ENCODE results near the gene HLCS. TPM values are rescaled to one million over a fixed set of nuclear protein-coding genes. Genes with fewer than 3 reads are reported as not detected.

Gene HLCS
- total RNA-seq, 1 donor from 2014 or later: 25.0 TPM

DNA sequence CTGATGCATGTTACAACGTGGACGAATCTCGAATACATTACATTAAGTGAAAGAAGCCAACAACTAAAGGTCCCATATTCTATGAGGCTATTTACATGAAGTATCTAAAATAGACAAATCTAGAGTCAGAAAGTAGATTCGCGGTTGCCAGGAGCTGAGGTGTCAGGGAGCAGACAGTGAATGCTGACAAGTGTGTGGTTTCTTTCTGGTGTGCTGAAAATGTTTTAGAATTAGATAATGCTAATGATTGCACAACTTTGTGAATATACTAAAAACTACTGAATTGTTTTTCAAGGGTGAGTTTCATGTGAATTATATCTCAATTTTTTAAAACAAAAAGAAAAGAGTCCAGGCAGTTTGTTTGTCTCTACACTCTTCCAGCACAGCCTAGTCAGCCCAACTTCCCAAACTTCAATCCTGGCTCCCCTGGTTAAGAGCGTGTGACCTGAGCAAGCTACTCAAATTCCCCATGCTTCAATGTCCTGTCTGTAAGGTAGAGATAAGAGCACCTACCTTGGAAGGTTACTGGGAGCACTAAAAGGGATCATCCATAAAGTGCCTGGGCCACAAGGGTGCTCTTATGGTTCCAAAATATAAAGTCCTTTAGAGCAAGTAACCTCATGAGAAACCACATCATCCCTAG lies 20.9 kb downstream of the HLCS start:
- Mint-ChIP-seq H3K9me3 (peaks cover 4% of the 10 kb centered on the region), H3K4me3 (no peak overlapping the region), H3K4me1 (peaks cover 18% of the 10 kb centered on the region), H3K36me3 (peaks cover 20% of the 10 kb centered on the region), H3K27ac (no peak overlapping the region), H3K27me3 (ENCODE audit: insufficient read depth, low read depth) (peaks cover 11% of the 10 kb centered on the region)
- Histone ChIP-seq H3K27me3 (no peaks in the 10 kb centered on the region), H3K79me2 (ENCODE audit: low read depth) (no peaks in the 10 kb centered on the region), H3K4me3 (no peak overlapping the region), H3K4me1 (peaks cover 13% of the 10 kb centered on the region), H4K20me1 (ENCODE audit: low read depth) (no peaks in the 10 kb centered on the region), H3K9me3 (ENCODE audit: low read depth) (no peaks in the 10 kb centered on the region), H3K27ac (no peak overlapping the region), H3F3A (ENCODE audit: low read depth) (peaks cover 14% of the 10 kb centered on the region), H3K9ac (no peak overlapping the region), H2AFZ (replicated peaks) (no peak overlapping the region), H3K36me3 (no peaks in the 10 kb centered on the region), H3K4me2 (no peak overlapping the region)
- no peak for DNase-seq (ENCODE audit: low spot score)
- TF ChIP-seq CTCF (IDR thresholded peaks at IDR 0.05) (no peak), EZH2phosphoT487 (IDR thresholded peaks at IDR 0.05) (no peak), EZH2 (IDR thresholded peaks at IDR 0.05) (no peak)

DNA sequence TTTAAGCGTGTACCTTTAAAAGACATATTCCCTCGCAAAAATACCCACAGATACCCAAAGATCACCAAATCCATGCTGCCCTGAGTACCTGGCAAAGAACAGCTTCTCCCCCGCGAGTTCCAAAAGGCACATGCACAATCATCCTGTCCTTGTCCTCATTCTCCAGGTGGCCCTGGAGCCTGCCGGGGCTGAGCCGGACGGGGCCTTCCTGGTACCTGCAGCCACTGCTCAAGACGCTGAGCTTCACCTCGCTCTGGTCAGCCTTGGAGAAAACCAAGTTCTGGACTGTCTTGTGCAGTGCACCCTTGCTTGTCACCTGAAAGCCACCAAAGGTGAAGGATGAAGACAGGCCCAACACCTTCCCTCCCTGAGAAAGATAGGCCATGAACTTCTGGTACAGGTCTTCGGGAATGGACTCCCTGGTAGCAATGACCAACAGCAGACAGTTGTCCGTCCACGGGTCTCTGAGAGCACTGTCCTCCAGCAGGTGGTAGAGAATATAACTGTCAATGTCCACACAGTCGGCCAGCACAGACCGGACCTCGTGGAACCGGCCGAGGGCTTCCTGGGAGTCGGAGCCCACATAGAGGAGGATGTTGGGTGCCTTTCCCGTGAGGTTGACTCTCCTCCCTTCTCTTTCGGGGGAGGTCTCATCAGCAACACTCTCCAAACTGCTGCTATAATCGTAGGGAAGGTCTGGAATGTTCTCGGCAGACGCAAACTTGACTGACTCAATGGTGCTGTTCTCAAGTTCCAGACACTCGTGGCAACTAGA lies 29.9 kb downstream of the HLCS start:
- Histone ChIP-seq H4K20me1 (ENCODE audit: low read depth) (no peaks in the 10 kb centered on the region), H3F3A (ENCODE audit: low read depth) (no peaks in the 10 kb centered on the region), H3K27ac (no peak overlapping the region), H3K27me3 (no peaks in the 10 kb centered on the region), H3K4me1 (no peaks in the 10 kb centered on the region), H2AFZ (replicated peaks) (no peak overlapping the region), H3K9ac (no peak overlapping the region), H3K79me2 (ENCODE audit: low read depth) (no peaks in the 10 kb centered on the region), H3K4me2 (no peak overlapping the region), H3K4me3 (no peak overlapping the region), H3K36me3 (no peaks in the 10 kb centered on the region), H3K9me3 (ENCODE audit: low read depth) (no peaks in the 10 kb centered on the region)
- H3K36me3 Mint-ChIP-seq: peaks cover 27% of the 10 kb centered on the region
- no peaks in the 10 kb centered on the region for H3K9me3 Mint-ChIP-seq
- no peak overlapping the region for H3K27ac Mint-ChIP-seq
- TF ChIP-seq CTCF (IDR thresholded peaks at IDR 0.05) (no peak), EZH2phosphoT487 (IDR thresholded peaks at IDR 0.05) (no peak), EZH2 (IDR thresholded peaks at IDR 0.05) (no peak)
- H3K27me3 Mint-ChIP-seq (ENCODE audit: insufficient read depth, low read depth): peaks cover 2% of the 10 kb centered on the region
- peaks cover 11% of the 10 kb centered on the region for H3K4me1 Mint-ChIP-seq
- DNase-seq (ENCODE audit: low spot score): no peak
- no peak overlapping the region for H3K4me3 Mint-ChIP-seq

GRCh38 chr21:36934864-36935420 lies 31.5 kb downstream of the HLCS start:
- Histone ChIP-seq H3K4me3 (no peak overlapping the region), H3K36me3 (no peaks in the 10 kb centered on the region), H3K9me3 (ENCODE audit: low read depth) (no peaks in the 10 kb centered on the region), H2AFZ (replicated peaks) (no peak overlapping the region), H3K4me1 (no peaks in the 10 kb centered on the region), H3K27ac (no peak overlapping the region), H3F3A (ENCODE audit: low read depth) (no peaks in the 10 kb centered on the region), H4K20me1 (ENCODE audit: low read depth) (no peaks in the 10 kb centered on the region), H3K9ac (no peak overlapping the region), H3K27me3 (no peaks in the 10 kb centered on the region), H3K79me2 (ENCODE audit: low read depth) (no peaks in the 10 kb centered on the region), H3K4me2 (no peak overlapping the region)
- no peak for DNase-seq (ENCODE audit: low spot score)
- Mint-ChIP-seq H3K4me3 (no peak overlapping the region), H3K4me1 (peaks cover 11% of the 10 kb centered on the region), H3K27ac (no peak overlapping the region), H3K36me3 (peaks cover 30% of the 10 kb centered on the region), H3K27me3 (ENCODE audit: insufficient read depth, low read depth) (peaks cover 2% of the 10 kb centered on the region), H3K9me3 (no peaks in the 10 kb centered on the region)
- TF ChIP-seq EZH2phosphoT487 (IDR thresholded peaks at IDR 0.05) (no peak), EZH2 (IDR thresholded peaks at IDR 0.05) (no peak), CTCF (IDR thresholded peaks at IDR 0.05) (no peak)
